HUES6 (cell line): ENCODE measurements around the gene SEC24D.
"Not testable (repeated sequence)": the region's sequence is repeated elsewhere in the genome, so short reads cannot be mapped to it uniquely, and the experiment has no call there.

Source experiments
- H3K27ac ChIP-seq: 2 replicates; pipeline ENCODE4 v1.7.0; 2013; ENCODE audit warnings: low read depth, mild to moderate bottlenecking, low read length, inconsistent platforms
- H3K27me3 ChIP-seq: 2 replicates; pipeline ENCODE4 v1.6.1; 2013; ENCODE audit warnings: low read length; ENCODE audit not compliant: control insufficient read depth, insufficient read depth
- H3K36me3 ChIP-seq: 2 replicates; pipeline ENCODE4 v1.6.1; 2013; ENCODE audit warnings: low read length; ENCODE audit not compliant: control insufficient read depth, insufficient read depth
- H3K4me1 ChIP-seq: 2 replicates; pipeline ENCODE4 v1.6.1; 2013; ENCODE audit warnings: low read length; ENCODE audit not compliant: control insufficient read depth, insufficient read depth
- H3K4me3 ChIP-seq: 2 replicates; pipeline ENCODE4 v1.5.1; 2013; ENCODE audit warnings: low read depth, low read length
- H3K9ac ChIP-seq: one replicate; pipeline ENCODE4 v1.6.1; 2013; ENCODE audit warnings: mild to moderate bottlenecking, low read length
- H3K9me3 ChIP-seq: 2 replicates; pipeline ENCODE4 v1.6.1; 2013; ENCODE audit warnings: low read depth, low read length; ENCODE audit not compliant: control insufficient read depth, insufficient read depth

Gene SEC24D

GRCh38 chr4:118835571-118836300 is at the start of gene SEC24D:
SEC24D (minus strand) TSS chr4:118836126; CDS start chr4:118833696, 2,430 bp downstream.
- H3K27me3 ChIP-seq = no peaks in the 10 kb centered on the region
- peak within 1 kb of the TSS; percentile 62 for H3K9ac ChIP-seq
- peaks cover 18% of the 10 kb centered on the region for H3K4me1 ChIP-seq
- H3K27ac ChIP-seq = peak within 1 kb of the TSS; percentile 84
- no peaks in the 10 kb centered on the region for H3K9me3 ChIP-seq
- H3K36me3 ChIP-seq = peaks cover 31% of the 10 kb centered on the region
- H3K4me3 ChIP-seq = peak within 1 kb of the TSS; percentile 63

- no peak overlapping the region for H3K27ac ChIP-seq
- H3K9ac ChIP-seq = no peak overlapping the region
- H3K9me3 ChIP-seq = no peaks in the 10 kb centered on the region
- H3K27me3 ChIP-seq = peaks cover 7% of the 10 kb centered on the region; the same call in 1 of the 2 replicates
- H3K36me3 ChIP-seq = no peaks in the 10 kb centered on the region
- H3K4me1 ChIP-seq = 0 out of 2 replicates have a peak, but pooled peaks cover 16% of the 10 kb centered on the region
- no peak overlapping the region for H3K4me3 ChIP-seq
Measured at GRCh38 chr4:118884716-118885115, 48.8 kb upstream of the SEC24D start.

- Histone ChIP-seq H3K27ac (no peak overlapping the region), H3K36me3 (no peaks in the 10 kb centered on the region), H3K4me1 (0 out of 2 replicates have a peak, but pooled peaks cover 11% of the 10 kb centered on the region), H3K9ac (no peak overlapping the region), H3K27me3 (peaks cover under 1% of the 10 kb centered on the region; the same call in 1 of the 2 replicates), H3K4me3 (no peak overlapping the region), H3K9me3 (peaks cover 3% of the 10 kb centered on the region; the same call in 1 of the 2 replicates)
Measured at GRCh38 chr4:118883861-118884260, 47.9 kb upstream of the SEC24D start.

GRCh38 chr4:118881512-118882146 is 45.7 kb upstream of the SEC24D start:
- Histone ChIP-seq H3K27ac (no peak overlapping the region), H3K27me3 (no peaks in the 10 kb centered on the region), H3K36me3 (no peaks in the 10 kb centered on the region), H3K9me3 (peaks cover 15% of the 10 kb centered on the region), H3K9ac (no peak overlapping the region), H3K4me1 (0 out of 2 replicates have a peak, but pooled peaks cover 8% of the 10 kb centered on the region), H3K4me3 (no peak overlapping the region)

GRCh38 chr4:118879409-118879808 is 43.5 kb upstream of the SEC24D start:
- no peaks in the 10 kb centered on the region for H3K36me3 ChIP-seq
- H3K27ac ChIP-seq = no peak overlapping the region
- H3K9ac ChIP-seq = no peak overlapping the region
- peaks cover 12% of the 10 kb centered on the region for H3K4me1 ChIP-seq
- no peak overlapping the region for H3K4me3 ChIP-seq
- H3K27me3 ChIP-seq = no peaks in the 10 kb centered on the region
- peaks cover 15% of the 10 kb centered on the region for H3K9me3 ChIP-seq

- not testable (repeated sequence) for H3K4me3 ChIP-seq, H3K27ac ChIP-seq, H3K27me3 ChIP-seq, H3K9ac ChIP-seq, H3K36me3 ChIP-seq
- peaks cover 12% of the 10 kb centered on the region for H3K4me1 ChIP-seq
- H3K9me3 ChIP-seq = peaks cover 15% of the 10 kb centered on the region
Measured at GRCh38 chr4:118878507-118878906, 42.6 kb upstream of the SEC24D start.

GRCh38 chr4:118877797-118878196 is 41.9 kb upstream of the SEC24D start:
- no peak overlapping the region for H3K9ac ChIP-seq
- no peaks in the 10 kb centered on the region for H3K27me3 ChIP-seq
- H3K9me3 ChIP-seq = peaks cover 15% of the 10 kb centered on the region
- H3K4me3 ChIP-seq = no peak overlapping the region
- no peak overlapping the region for H3K27ac ChIP-seq
- H3K36me3 ChIP-seq = no peaks in the 10 kb centered on the region
- H3K4me1 ChIP-seq = peaks cover 12% of the 10 kb centered on the region

GRCh38 chr4:118872181-118872580 is 36.3 kb upstream of the SEC24D start:
- Histone ChIP-seq H3K9me3 (no peaks in the 10 kb centered on the region), H3K4me3 (no peak overlapping the region), H3K36me3 (no peaks in the 10 kb centered on the region), H3K4me1 (peaks cover 10% of the 10 kb centered on the region), H3K9ac (no peak overlapping the region), H3K27ac (no peak overlapping the region), H3K27me3 (no peaks in the 10 kb centered on the region)

GRCh38 chr4:118869808-118870342 is 33.9 kb upstream of the SEC24D start:
- H3K27ac ChIP-seq = no peak overlapping the region
- H3K9me3 ChIP-seq = no peaks in the 10 kb centered on the region
- H3K4me3 ChIP-seq = no peak overlapping the region
- no peaks in the 10 kb centered on the region for H3K36me3 ChIP-seq
- H3K27me3 ChIP-seq = no peaks in the 10 kb centered on the region
- peaks cover 13% of the 10 kb centered on the region; the same call in 1 of the 2 replicates for H3K4me1 ChIP-seq
- no peak overlapping the region for H3K9ac ChIP-seq

GRCh38 chr4:118867311-118868067 is 31.6 kb upstream of the SEC24D start:
- H3K4me1 ChIP-seq = peaks cover 14% of the 10 kb centered on the region; the same call in 1 of the 2 replicates
- no peak overlapping the region for H3K27ac ChIP-seq
- no peaks in the 10 kb centered on the region for H3K9me3 ChIP-seq
- no peak overlapping the region for H3K4me3 ChIP-seq
- H3K27me3 ChIP-seq = no peaks in the 10 kb centered on the region
- H3K36me3 ChIP-seq = no peaks in the 10 kb centered on the region
- H3K9ac ChIP-seq = no peak overlapping the region
